ENCODE results near the gene UGGT2.
A peak's percentile ranks its signal among the peaks of the same experiment; 100 is the strongest.
"Not testable (repeated sequence)": the region's sequence is repeated elsewhere in the genome, so short reads cannot be mapped to it uniquely, and the experiment has no call there.

UGGT2 gene

GRCh38 chr13:95937714-95938320 lies 115.4 kb downstream of the UGGT2 start:
- no peak for TF ChIP-seq CTCF (conservative IDR thresholded peaks at IDR 0.05; ENCODE audit: low read length)
- DNase-seq (ENCODE audit: low read depth), result no peak
- no peak overlapping the region for H3K4me3 ChIP-seq (ENCODE audit: low read length)

- no peak for TF ChIP-seq CTCF (conservative IDR thresholded peaks at IDR 0.05; ENCODE audit: low read length)
- no peak for DNase-seq (ENCODE audit: low read depth)
- H3K4me3 ChIP-seq (ENCODE audit: low read length), result no peak overlapping the region
Measured at GRCh38 chr13:95931300-95932025, 121.7 kb downstream of the UGGT2 start.

- no peak for TF ChIP-seq CTCF (conservative IDR thresholded peaks at IDR 0.05; ENCODE audit: low read length)
Measured at GRCh38 chr13:95929430-95929829, 123.8 kb downstream of the UGGT2 start.

GRCh38 chr13:95928367-95928906 lies 124.8 kb downstream of the UGGT2 start:
- not testable (repeated sequence) for DNase-seq (ENCODE audit: low read depth); H3K4me3 ChIP-seq (ENCODE audit: low read length)

More at GRCh38 chr13:95929430-95929829, 123.8 kb downstream of the UGGT2 start:
- H3K4me3 ChIP-seq (ENCODE audit: low read length), result no peak overlapping the region
- no peak for DNase-seq (ENCODE audit: low read depth)

- TF ChIP-seq CTCF (conservative IDR thresholded peaks at IDR 0.05; ENCODE audit: low read length), result no peak
Measured at GRCh38 chr13:95926231-95926630, 127.0 kb downstream of the UGGT2 start.

GRCh38 chr13:95924389-95924994 lies 128.7 kb downstream of the UGGT2 start:
- DNase-seq (ENCODE audit: low read depth), result peak; percentile 91
- H3K4me3 ChIP-seq (ENCODE audit: low read length), result no peak overlapping the region
- no peak for TF ChIP-seq CTCF (conservative IDR thresholded peaks at IDR 0.05; ENCODE audit: low read length)

More at GRCh38 chr13:95926231-95926630, 127.0 kb downstream of the UGGT2 start:
- H3K4me3 ChIP-seq (ENCODE audit: low read length), result no peak overlapping the region
- DNase-seq (ENCODE audit: low read depth), result no peak

GRCh38 chr13:95921485-95921884 lies 131.7 kb downstream of the UGGT2 start:
- no peak overlapping the region for H3K4me3 ChIP-seq (ENCODE audit: low read length)
- no peak for TF ChIP-seq CTCF (conservative IDR thresholded peaks at IDR 0.05; ENCODE audit: low read length)
- peak; percentile 36 for DNase-seq (ENCODE audit: low read depth)

Measured in AG10803 (cell line).